Esophagus squamous epithelium (tissue), 5 donors: ENCODE results near the gene KISS1. TPM values are rescaled to one million over a fixed set of nuclear protein-coding genes. Genes with fewer than 3 reads are reported as not detected.

Experiments used
- DNase-seq: peaks from one replicate; lab custom pipeline; 2025; lab: John Stamatoyannopoulos, UW
- H3K27ac ChIP-seq, 4 donors: fragments of 200-600 bp; sonication (generic); one replicate each; pipeline ENCODE4 v1.5.1; 2016 to 2019; ENCODE audit warnings: mild to moderate bottlenecking in 1 of 4
- H3K27me3 ChIP-seq, 4 donors: fragments of 200-600 bp; sonication (generic); 1 replicate in 3 of 4; 2 replicates in 1 of 4; pipeline versions ENCODE4 v1.5.1 to v1.6.0; 2017 to 2021; ENCODE audit warnings: antibody characterized with exemption in 1 of 4
- H3K36me3 ChIP-seq, 3 donors: fragments of 200-600 bp; sonication (generic); one replicate each; pipeline ENCODE4 v1.5.1; 2016 to 2019
- H3K4me1 ChIP-seq, 3 donors: fragments of 200-600 bp; sonication (generic); one replicate each; pipeline ENCODE4 v1.5.1; 2017 to 2019
- H3K4me3 ChIP-seq, 4 donors: fragments of 200-600 bp; sonication (generic); 1 replicate in 3 of 4; 2 replicates in 1 of 4; pipeline ENCODE4 v1.5.1; 2016 to 2019; ENCODE audit warnings: mild to moderate bottlenecking in 2 of 4, moderate library complexity in 1 of 4
- H3K9me3 ChIP-seq, 3 donors: fragments of 200-600 bp; sonication (generic); one replicate each; pipeline ENCODE4 v1.5.1; 2016 to 2019
- POLR2A ChIP-seq, 4 donors: fragments of 450-650 bp; IDR thresholded peaks; one replicate each; pipeline ENCODE4 v1.6.1; 2017; ENCODE audit warnings: antibody characterized with exemption in 4 of 4, mild to moderate bottlenecking in 4 of 4, moderate library complexity in 3 of 4
- WGBS, 2 donors: methylation state at CpG; one replicate each; pipeline ENCODE4 v1.1.5; 2018; 5-methylcytosine and 5-hydroxymethylcytosine counted together
- intact Hi-C: fragments of 100-400 bp; cut with DNase I; formaldehyde crosslinking; loops from one replicate; pipeline ENCODE4 v1.15.0; 2022
- total RNA-seq, 4 donors: library from RNA; depleted of rRNA; stranded (reverse); fragments of >200 nt; gene quantifications; one replicate each; pipeline ENCODE4 v1.1.0, GENCODE V29; 2016
- TF ChIP-seq, protein P1 (sequence below), 6 experiments: fragments of 450-650 bp in 4 of 6; fragments of 200-600 bp in 2 of 6; sonication (generic) in 2 of 6; IDR thresholded peaks; one replicate each; pipeline ENCODE4 v1.5.1; 2016 to 2019; ENCODE audit warnings: antibody characterized with exemption in 6 of 6, mild to moderate bottlenecking in 4 of 6, moderate library complexity in 4 of 6
- donor health status: DM: yes; HTN: yes; CAD: no.

The KISS1 gene
- total RNA-seq, 4 donors from 2014 or later: not detected

DNA sequence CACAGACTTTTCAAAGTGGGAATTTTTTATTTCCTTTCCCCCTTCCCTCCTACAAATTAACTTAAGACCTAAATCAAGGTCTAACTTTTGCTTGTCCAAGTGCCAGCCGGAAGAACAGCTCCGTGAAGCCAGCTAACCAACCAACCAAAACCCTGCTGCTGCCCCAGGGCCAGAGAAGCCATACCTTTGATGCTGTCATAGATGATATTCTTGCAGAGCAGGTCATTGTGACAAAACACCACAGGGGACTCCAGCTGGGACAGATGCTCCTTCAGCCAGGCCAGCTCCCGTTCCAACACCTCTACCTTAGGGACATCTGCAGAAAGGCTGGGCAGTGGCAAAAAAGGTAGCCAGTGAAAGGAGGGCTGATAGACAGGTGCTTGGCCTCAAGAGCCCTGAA is 55.2 kb downstream of the KISS1 start:
- H3K4me3 ChIP-seq: no peak overlapping the region
- 75 to 83% methylated on average over 1 to 2 of the region's 3 CpGs for WGBS, 2 donors

More for the DNA sequence above, 55.2 kb downstream of the KISS1 start:
- Histone ChIP-seq H3K36me3 (peaks cover 0 to 73% (median 0%) of the 10 kb centered on the region in 3 donors), H3K9me3 (no peaks in the 10 kb centered on the region), H3K27ac (no peak overlapping the region), H3K4me1 (peaks cover 0 to 31% (median 0%) of the 10 kb centered on the region in 3 donors), H3K27me3 (no peaks in the 10 kb centered on the region)
- intact Hi-C loops: no loop called here
- no peak for DNase-seq
- TF ChIP-seq POLR2A (IDR thresholded peaks at IDR 0.05): no peak
- TF ChIP-seq, protein P1, sequence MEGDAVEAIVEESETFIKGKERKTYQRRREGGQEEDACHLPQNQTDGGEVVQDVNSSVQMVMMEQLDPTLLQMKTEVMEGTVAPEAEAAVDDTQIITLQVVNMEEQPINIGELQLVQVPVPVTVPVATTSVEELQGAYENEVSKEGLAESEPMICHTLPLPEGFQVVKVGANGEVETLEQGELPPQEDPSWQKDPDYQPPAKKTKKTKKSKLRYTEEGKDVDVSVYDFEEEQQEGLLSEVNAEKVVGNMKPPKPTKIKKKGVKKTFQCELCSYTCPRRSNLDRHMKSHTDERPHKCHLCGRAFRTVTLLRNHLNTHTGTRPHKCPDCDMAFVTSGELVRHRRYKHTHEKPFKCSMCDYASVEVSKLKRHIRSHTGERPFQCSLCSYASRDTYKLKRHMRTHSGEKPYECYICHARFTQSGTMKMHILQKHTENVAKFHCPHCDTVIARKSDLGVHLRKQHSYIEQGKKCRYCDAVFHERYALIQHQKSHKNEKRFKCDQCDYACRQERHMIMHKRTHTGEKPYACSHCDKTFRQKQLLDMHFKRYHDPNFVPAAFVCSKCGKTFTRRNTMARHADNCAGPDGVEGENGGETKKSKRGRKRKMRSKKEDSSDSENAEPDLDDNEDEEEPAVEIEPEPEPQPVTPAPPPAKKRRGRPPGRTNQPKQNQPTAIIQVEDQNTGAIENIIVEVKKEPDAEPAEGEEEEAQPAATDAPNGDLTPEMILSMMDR (IDR thresholded peaks at IDR 0.05): no peak

Other genes starting within 250 kb of the KISS1 start
- 10 to 100 TPM in 3 of 4 donors, 1 to 10 TPM in 1; 9.0 to 21.2 (median 14.5) TPM for gene SOX13, start 123.4 kb downstream of the KISS1 start, total RNA-seq
- gene ETNK2, start 44.4 kb downstream of the KISS1 start, total RNA-seq: 10 to 100 TPM in 2 of 4 donors, 1 to 10 TPM in 2; 6.7 to 54.4 (median 25.0) TPM
- gene REN, start 30.2 kb downstream of the KISS1 start, total RNA-seq: under 1 TPM in 2 of 4 donors, not detected in 2; 0.38 to 0.99 TPM
- gene GOLT1A, start 17.5 kb upstream of the KISS1 start, total RNA-seq: under 1 TPM in 1 of 4 donors, not detected in 3; 0.38 TPM
- 10 to 100 TPM in 3 of 4 donors, 1 to 10 TPM in 1; 7.4 to 40.6 (median 18.3) TPM for gene PLEKHA6, start 163.4 kb upstream of the KISS1 start, total RNA-seq
- 10 to 100 TPM; 29.5 to 42.3 (median 34.0) TPM for gene PPP1R15B, start 215.3 kb upstream of the KISS1 start, total RNA-seq